LNCaP clone FGC (cell line): ENCODE measurements around the gene XPNPEP2.

Source experiments
- DNase-seq: peaks from one replicate; pipeline ENCODE4 v3.0.0-alpha.2; 2011; ENCODE audit warnings: low read depth
- H3K4me3 ChIP-seq: 2 replicates; pipeline ENCODE4 v1.5.1; 2011; ENCODE audit warnings: mild to moderate bottlenecking, low read depth, low read length, control low read depth
- TF ChIP-seq, protein P1 (sequence below): IDR thresholded peaks from 2 replicates; pipeline ENCODE4 v1.5.1; 2012; ENCODE audit warnings: mild to moderate bottlenecking; ENCODE audit not compliant: control insufficient read depth, insufficient read depth; ENCODE audit errors: extremely low read depth

The XPNPEP2 gene

DNA sequence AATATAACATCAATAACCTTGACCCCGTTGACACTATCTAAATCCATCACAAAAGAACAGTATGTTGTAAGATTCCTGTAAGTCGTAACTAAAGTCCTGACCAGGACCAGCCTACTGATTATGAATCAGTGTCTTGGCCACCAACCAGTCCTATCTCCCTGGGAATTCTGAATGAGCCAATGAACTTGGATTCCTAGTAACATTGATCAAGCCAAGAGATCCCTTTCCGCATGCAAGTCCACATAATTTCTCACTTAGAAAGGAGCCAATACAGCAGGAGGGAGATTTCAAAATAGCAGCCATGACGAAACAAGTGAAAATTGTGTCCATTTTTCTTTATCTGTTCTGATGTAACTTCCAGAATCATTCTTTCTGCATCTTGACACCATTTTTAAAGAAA, 9.5 kb downstream of the XPNPEP2 start:
- no peak overlapping the region for H3K4me3 ChIP-seq
- DNase-seq = no peak
- TF ChIP-seq, protein P1, sequence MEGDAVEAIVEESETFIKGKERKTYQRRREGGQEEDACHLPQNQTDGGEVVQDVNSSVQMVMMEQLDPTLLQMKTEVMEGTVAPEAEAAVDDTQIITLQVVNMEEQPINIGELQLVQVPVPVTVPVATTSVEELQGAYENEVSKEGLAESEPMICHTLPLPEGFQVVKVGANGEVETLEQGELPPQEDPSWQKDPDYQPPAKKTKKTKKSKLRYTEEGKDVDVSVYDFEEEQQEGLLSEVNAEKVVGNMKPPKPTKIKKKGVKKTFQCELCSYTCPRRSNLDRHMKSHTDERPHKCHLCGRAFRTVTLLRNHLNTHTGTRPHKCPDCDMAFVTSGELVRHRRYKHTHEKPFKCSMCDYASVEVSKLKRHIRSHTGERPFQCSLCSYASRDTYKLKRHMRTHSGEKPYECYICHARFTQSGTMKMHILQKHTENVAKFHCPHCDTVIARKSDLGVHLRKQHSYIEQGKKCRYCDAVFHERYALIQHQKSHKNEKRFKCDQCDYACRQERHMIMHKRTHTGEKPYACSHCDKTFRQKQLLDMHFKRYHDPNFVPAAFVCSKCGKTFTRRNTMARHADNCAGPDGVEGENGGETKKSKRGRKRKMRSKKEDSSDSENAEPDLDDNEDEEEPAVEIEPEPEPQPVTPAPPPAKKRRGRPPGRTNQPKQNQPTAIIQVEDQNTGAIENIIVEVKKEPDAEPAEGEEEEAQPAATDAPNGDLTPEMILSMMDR = no peak

DNA sequence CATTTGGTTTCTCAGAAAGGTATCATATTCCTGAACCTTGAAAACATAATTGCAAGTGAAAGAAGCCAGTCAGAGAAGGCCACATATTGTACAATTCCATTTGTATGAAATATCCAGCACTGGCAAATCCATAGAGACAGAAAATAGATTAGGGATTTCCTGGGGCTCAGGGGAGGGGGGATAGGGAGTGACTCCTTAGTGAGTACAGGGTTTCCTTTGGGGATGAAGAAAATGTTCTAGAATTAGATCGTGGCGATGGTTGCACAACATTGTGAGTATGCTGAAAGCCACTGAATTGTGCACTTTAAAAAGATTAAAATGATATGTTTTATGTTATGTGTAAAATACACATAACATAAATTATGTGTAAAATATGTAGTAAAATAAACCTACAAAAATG, 10.3 kb downstream of the XPNPEP2 start:
- TF ChIP-seq, protein P1 = no peak
- no peak for DNase-seq
- no peak overlapping the region for H3K4me3 ChIP-seq

DNA sequence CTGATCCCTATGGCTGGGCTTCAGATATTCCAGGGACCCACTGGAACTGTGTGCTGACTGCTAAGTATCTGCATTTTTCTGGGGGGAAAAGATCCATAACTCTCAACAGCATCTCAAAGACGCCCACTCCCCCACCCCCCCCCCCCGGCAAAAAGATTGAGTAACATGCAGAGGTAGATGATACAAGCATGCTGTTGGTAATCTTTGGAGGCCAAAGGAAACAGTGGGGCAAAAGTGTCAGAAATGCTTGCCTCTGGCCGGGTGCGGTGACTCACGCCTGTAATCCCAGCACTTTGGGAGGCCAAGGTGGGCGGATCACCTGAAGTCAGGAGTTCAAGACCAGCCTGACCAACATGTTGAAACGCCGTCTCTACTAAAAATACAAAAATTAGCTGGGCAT, 12.2 kb downstream of the XPNPEP2 start:
- no peak overlapping the region for H3K4me3 ChIP-seq
- DNase-seq = no peak
- TF ChIP-seq, protein P1 = no peak

DNA sequence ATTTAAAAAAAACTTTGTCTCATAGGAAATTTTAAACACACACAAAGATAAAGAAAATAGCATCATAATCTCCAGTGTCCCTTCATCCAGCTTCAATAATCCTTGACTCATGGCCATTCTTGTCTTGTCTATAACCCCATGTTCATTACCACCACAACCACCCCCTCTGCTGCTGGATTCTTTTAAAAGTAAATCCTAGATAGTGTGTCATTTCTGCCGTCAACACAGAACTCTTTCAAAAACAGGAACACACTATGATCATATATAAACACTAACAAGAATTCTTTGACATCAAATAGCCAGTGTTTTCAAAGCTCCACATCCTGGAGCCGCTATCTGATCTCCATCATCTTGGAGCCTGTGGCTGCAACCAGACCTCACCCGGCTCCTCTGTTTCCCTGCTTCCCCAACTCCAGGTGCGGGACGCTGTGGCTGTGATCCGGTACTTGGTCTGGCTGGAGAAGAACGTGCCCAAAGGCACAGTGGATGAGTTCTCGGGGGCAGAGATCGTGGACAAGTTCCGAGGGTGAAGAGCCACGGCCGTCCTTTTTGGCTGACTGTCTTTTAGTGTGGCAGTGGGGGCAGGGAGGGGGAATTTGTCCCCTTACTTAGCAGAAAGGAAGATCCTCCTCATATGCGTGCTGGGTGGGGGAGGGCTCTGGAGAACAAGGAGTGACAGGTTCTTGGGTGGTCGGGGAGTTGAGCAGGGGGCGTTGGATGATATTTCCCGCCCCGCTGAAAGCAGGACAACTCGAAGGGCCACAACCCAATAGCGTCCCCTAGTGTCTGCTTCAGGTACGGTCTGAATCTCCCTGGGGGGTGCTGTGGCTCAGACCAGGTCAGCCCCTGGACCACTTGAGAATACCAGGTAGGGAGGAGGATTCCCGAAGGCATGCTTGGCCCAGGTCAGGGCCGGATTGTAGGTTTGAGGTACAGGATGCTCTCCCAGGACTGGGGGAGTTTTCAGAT, 15.6 kb downstream of the XPNPEP2 start:
- TF ChIP-seq, protein P1 = no peak
- DNase-seq = no peak
- no peak overlapping the region for H3K4me3 ChIP-seq

DNA sequence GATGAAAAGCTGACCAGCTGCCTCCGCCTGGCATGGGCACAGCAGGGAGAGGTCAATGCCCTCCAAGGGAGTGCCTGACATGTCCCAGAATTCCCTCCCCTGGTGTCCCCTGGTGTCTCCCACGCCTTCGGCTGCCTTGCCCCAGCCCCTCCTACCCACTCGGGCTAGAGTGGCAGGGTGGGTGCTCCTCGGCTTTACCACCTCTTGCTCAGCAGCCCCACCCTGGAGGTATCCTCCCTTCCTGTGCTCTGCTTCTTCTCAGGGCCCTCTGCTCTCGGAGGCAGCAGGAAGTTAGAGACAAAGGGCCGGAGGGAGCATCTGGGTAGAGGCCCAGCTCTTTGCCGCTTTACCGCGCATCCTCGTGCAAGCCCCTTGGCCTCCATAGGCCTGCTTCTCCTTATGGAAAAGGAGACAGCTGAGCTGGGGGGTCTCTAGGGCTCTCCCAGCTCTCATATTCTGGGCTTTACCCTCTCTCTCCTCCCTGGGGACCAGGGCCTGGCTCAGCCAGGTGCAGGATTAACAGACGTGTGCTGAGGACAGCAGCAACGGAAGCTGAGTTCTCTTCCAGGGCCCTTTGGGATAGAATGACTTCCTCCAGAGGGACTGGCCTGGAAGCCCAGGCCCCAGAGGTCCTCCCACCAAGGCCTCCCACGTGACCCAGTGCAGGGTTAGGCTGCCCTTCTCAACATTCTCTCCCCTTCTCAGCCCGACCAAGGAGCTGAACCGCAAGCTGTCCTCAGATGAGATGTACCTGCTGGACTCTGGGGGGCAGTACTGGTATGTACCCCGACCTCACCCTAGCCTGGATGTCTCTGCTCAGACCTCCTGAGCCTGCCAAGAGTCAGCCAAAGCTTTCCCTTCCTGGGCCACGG, 17.2 kb downstream of the XPNPEP2 start:
- TF ChIP-seq, protein P1 = no peak
- no peak for DNase-seq
- H3K4me3 ChIP-seq = no peak overlapping the region

DNA sequence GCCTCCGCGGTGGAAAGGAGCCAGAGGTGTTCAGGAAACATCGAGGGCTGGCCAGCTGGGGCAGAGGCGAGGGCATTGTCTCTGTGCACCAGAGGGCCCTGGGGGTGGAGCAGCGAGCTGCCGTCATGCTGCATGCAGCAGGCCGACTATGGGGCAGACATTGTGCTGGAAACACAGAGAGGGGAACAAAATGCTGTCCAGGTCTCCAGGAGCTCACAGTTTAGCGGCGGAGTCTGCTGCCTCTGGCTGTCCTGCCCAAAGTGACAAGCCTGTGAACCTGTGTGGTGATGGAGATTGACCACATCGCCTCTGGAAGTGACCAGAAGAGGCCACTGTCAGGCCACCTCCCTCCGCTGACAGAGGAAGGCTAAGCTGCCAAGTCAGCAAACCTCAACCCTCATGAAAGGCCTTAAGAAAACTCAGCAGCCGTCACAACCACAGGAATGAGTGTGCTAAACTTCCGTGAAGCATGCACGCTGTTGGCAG, 20.8 kb downstream of the XPNPEP2 start:
- no peak overlapping the region for H3K4me3 ChIP-seq
- TF ChIP-seq, protein P1 = no peak
- DNase-seq = no peak
